HepG2 (cell line): ENCODE data around the gene CHST14. TPM values are rescaled to one million over a fixed set of nuclear protein-coding genes. Genes with fewer than 3 reads are reported as not detected.
A peak's percentile ranks its signal among the peaks of the same experiment; 100 is the strongest.

Experiments
- IKZF5 ChIP-seq: IDR thresholded peaks from 2 replicates; pipeline ENCODE4 v1.6.1; 2018; ENCODE audit warnings: missing genetic modification reagents, mild to moderate bottlenecking, missing compliant biosample characterization
- NFAT5 ChIP-seq: sonication (generic); formaldehyde crosslinking; IDR thresholded peaks from 2 replicates; pipeline ENCODE4 v1.4.0; 2020; ENCODE audit warnings: missing genetic modification reagents
- POLR2G ChIP-seq: fragments of 200-400 bp; formaldehyde crosslinking; IDR thresholded peaks from 2 replicates; pipeline ENCODE4 v1.6.1; 2018; ENCODE audit warnings: mild to moderate bottlenecking, low read depth, low read length, moderate library complexity
- YEATS4 ChIP-seq: sonication (generic); formaldehyde crosslinking; IDR thresholded peaks from 2 replicates; pipeline ENCODE4 v1.4.0; 2020; ENCODE audit warnings: missing genetic modification reagents, borderline replicate concordance
- ZNF256 ChIP-seq: sonication (generic); formaldehyde crosslinking; conservative IDR thresholded peaks from 2 replicates; pipeline ENCODE4 v1.4.0; 2020; ENCODE audit warnings: missing genetic modification reagents
- ZNF292 ChIP-seq: sonication (generic); formaldehyde crosslinking; IDR thresholded peaks from 2 replicates; pipeline ENCODE4 v1.8.1; 2022; ENCODE audit warnings: mild to moderate bottlenecking, low read depth, missing genetic modification reagents, borderline replicate concordance
- ZNF441 ChIP-seq: sonication (generic); formaldehyde crosslinking; IDR thresholded peaks from 2 replicates; pipeline ENCODE4 v1.7.0; 2021; ENCODE audit warnings: missing genetic modification reagents, borderline replicate concordance
- ZNF547 ChIP-seq: sonication (generic); formaldehyde crosslinking; IDR thresholded peaks from 2 replicates; pipeline ENCODE4 v1.5.1; 2020; ENCODE audit warnings: mild to moderate bottlenecking, missing genetic modification reagents
- ZNF556 ChIP-seq: sonication (generic); formaldehyde crosslinking; IDR thresholded peaks from 2 replicates; pipeline ENCODE4 v1.4.0; 2020; ENCODE audit warnings: mild to moderate bottlenecking, missing genetic modification reagents, borderline replicate concordance
- ZNF574 ChIP-seq: sonication (generic); formaldehyde crosslinking; IDR thresholded peaks from 2 replicates; pipeline ENCODE4 v1.4.0; 2020; ENCODE audit warnings: missing genetic modification reagents
- ZNF691 ChIP-seq: sonication (generic); formaldehyde crosslinking; IDR thresholded peaks from 2 replicates; pipeline ENCODE4 v1.4.0; 2020; ENCODE audit warnings: missing genetic modification reagents, low read depth, mild to moderate bottlenecking, borderline replicate concordance
- ZNF768 ChIP-seq: sonication (generic); formaldehyde crosslinking; IDR thresholded peaks from 2 replicates; pipeline ENCODE4 v1.4.0; 2020; ENCODE audit warnings: missing genetic modification reagents
- polyA plus RNA-seq, 8 experiments: library from polyadenylated mRNA; depleted of rRNA in 3 of 8; stranded (reverse) in 7 of 8; unstranded in 1 of 8; fragments of >200 nt; fragmentation: Illumina TruSeq in 4 of 8; extraction: Trizol in 4 of 8; gene quantifications; 2 replicates each; pipeline versions ENCODE4 v1.2.1 to v1.2.3, GENCODE V29; 2011 to 2016; ENCODE audit warnings: low read depth in 4 of 8, missing spikeins in 1 of 8, mixed read lengths in 1 of 8; ENCODE audit not compliant: insufficient read depth in 1 of 8
- total RNA-seq, 5 experiments: library from RNA; depleted of rRNA; stranded (reverse); fragments of >200 nt; fragmentation: Illumina TruSeq; extraction: Trizol; gene quantifications; 2 replicates each; pipeline ENCODE4 v1.2.3, GENCODE V29; 2016; ENCODE audit warnings: low read depth in 1 of 5
- TF ChIP-seq, protein P1 (sequence below): sonication (generic); formaldehyde crosslinking; IDR thresholded peaks from 2 replicates; pipeline ENCODE4 v1.9.0; 2022; ENCODE audit warnings: missing genetic modification reagents, mild to moderate bottlenecking, borderline replicate concordance
- TF ChIP-seq, protein P2 (sequence below): sonication (generic); formaldehyde crosslinking; IDR thresholded peaks from 2 replicates; pipeline ENCODE4 v1.4.0; 2020; ENCODE audit warnings: low read depth, mild to moderate bottlenecking, missing genetic modification reagents

Gene CHST14
- total and polyA plus RNA-seq, 2 of the 13 experiments (the other 11 are each of a cell fraction or from before 2014, with no cell fraction given) = 8.9 to 12.4 TPM

DNA sequence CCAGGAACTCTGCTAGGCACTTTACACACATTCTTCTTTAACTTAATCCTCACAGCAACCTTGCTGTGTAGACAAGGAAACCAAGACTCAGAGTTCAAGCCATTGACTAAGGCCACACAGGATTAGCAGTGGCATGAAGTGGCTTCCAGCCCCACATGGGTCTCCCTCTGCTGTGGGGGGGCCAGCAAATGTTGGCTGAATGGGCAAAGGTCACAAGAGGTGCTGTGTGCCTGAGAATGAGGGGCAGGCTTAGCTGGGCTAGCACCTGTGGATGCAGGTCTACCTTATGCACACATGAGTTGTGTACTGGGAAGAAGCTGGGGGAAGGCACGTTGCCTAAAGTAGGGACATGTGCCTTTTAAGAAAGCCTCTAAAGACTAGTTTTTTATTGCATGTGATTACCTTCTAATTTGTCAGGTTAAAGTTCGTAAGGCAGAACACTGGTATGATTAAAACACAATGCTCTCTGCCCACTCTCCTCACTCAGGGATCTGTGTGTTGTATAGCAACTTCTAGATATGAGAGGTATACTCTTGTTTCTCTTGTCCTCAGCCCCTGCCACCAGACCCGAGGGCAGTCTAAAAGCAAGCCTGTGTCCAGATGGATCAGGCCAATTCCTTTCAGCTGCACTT is 19.1 kb upstream of the CHST14 start (continued):
- TF ChIP-seq ZNF292 (0 out of 2 replicates have a peak, but pooled peaks have one; percentile 21), ZNF768 (CRISPR knock-in tag) (peak; percentile 68; the same call in 1 of the 2 replicates), ZNF547 (CRISPR knock-in tag) (no peak), YEATS4 (CRISPR knock-in tag) (no peak), NFAT5 (CRISPR knock-in tag) (no peak), ZNF574 (CRISPR knock-in tag) (0 out of 2 replicates have a peak, but pooled peaks have one; percentile 22), IKZF5 (CRISPR knock-in tag) (no peak), ZNF556 (CRISPR knock-in tag) (no peak), POLR2G (no peak), ZNF256 (CRISPR knock-in tag) (no peak), ZNF691 (no peak), ZNF441 (CRISPR knock-in tag) (no peak)
- TF ChIP-seq, protein P1, sequence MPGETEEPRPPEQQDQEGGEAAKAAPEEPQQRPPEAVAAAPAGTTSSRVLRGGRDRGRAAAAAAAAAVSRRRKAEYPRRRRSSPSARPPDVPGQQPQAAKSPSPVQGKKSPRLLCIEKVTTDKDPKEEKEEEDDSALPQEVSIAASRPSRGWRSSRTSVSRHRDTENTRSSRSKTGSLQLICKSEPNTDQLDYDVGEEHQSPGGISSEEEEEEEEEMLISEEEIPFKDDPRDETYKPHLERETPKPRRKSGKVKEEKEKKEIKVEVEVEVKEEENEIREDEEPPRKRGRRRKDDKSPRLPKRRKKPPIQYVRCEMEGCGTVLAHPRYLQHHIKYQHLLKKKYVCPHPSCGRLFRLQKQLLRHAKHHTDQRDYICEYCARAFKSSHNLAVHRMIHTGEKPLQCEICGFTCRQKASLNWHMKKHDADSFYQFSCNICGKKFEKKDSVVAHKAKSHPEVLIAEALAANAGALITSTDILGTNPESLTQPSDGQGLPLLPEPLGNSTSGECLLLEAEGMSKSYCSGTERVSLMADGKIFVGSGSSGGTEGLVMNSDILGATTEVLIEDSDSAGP (CRISPR knock-in tag) = no peak
- TF ChIP-seq, protein P2, sequence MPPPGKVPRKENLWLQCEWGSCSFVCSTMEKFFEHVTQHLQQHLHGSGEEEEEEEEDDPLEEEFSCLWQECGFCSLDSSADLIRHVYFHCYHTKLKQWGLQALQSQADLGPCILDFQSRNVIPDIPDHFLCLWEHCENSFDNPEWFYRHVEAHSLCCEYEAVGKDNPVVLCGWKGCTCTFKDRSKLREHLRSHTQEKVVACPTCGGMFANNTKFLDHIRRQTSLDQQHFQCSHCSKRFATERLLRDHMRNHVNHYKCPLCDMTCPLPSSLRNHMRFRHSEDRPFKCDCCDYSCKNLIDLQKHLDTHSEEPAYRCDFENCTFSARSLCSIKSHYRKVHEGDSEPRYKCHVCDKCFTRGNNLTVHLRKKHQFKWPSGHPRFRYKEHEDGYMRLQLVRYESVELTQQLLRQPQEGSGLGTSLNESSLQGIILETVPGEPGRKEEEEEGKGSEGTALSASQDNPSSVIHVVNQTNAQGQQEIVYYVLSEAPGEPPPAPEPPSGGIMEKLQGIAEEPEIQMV (CRISPR knock-in tag) = no peak
